H9 (cell line): ENCODE data around the gene IL3RA. TPM values are rescaled to one million over a fixed set of nuclear protein-coding genes. Genes with fewer than 3 reads are reported as not detected.
"Not testable (repeated sequence)": the region's sequence is repeated elsewhere in the genome, so short reads cannot be mapped to it uniquely, and the experiment has no call there.

Experiments used
- DNase-seq: peaks from one replicate; pipeline ENCODE4 v3.0.0-alpha.2; 2017
- H2AFZ ChIP-seq: one replicate; pipeline ENCODE4 v1.6.1; 2013; ENCODE audit warnings: mild to moderate bottlenecking, low read length, control low read depth, moderate library complexity
- H2AK5ac ChIP-seq: 2 replicates; pipeline ENCODE4 v1.6.1; 2013; ENCODE audit warnings: low read length, control low read depth, mixed read lengths; ENCODE audit not compliant: insufficient read length
- H2BK120ac ChIP-seq: one replicate; pipeline ENCODE4 v1.6.1; 2013; ENCODE audit warnings: low read depth, mild to moderate bottlenecking, low read length, control low read depth, inconsistent platforms; ENCODE audit not compliant: poor library complexity, severe bottlenecking
- H2BK12ac ChIP-seq: 2 replicates; pipeline ENCODE4 v1.6.1; 2013; ENCODE audit warnings: low read length, control low read depth, mixed read lengths, low read depth; ENCODE audit not compliant: insufficient read length
- H2BK15ac ChIP-seq: 2 replicates; pipeline ENCODE4 v1.6.1; 2013; ENCODE audit warnings: low read depth, low read length, control low read depth
- H2BK20ac ChIP-seq: one replicate; pipeline ENCODE4 v1.6.1; 2013; ENCODE audit warnings: low read depth, mild to moderate bottlenecking, low read length, control low read depth, inconsistent platforms; ENCODE audit not compliant: poor library complexity, severe bottlenecking
- H2BK5ac ChIP-seq: 2 replicates; pipeline ENCODE4 v1.6.1; 2013; ENCODE audit warnings: low read length, control low read depth, mixed read lengths; ENCODE audit not compliant: insufficient read length
- H3K14ac ChIP-seq: 2 replicates; pipeline ENCODE4 v1.6.1; 2013; ENCODE audit warnings: low read length, control low read depth; ENCODE audit not compliant: insufficient read depth
- H3K18ac ChIP-seq: 2 replicates; pipeline ENCODE4 v1.6.1; 2013; ENCODE audit warnings: low read depth, mild to moderate bottlenecking, mixed read lengths, low read length, control low read depth; ENCODE audit not compliant: insufficient read length
- H3K23ac ChIP-seq: 2 replicates; pipeline ENCODE4 v1.6.1; 2013; ENCODE audit warnings: low read length, control low read depth, mixed read lengths, low read depth; ENCODE audit not compliant: insufficient read length
- H3K23me2 ChIP-seq: 2 replicates; pipeline ENCODE4 v1.6.1; 2013; ENCODE audit warnings: low read depth, mild to moderate bottlenecking, mixed read lengths, low read length, control low read depth; ENCODE audit not compliant: insufficient read length, poor library complexity, severe bottlenecking
- H3K27ac ChIP-seq: 2 replicates; pipeline ENCODE4 v1.5.1; 2013; ENCODE audit warnings: low read length, control low read depth, mixed read lengths, low read depth; ENCODE audit not compliant: insufficient read length
- H3K27me3 ChIP-seq: 2 replicates; pipeline ENCODE4 v1.6.1; 2013; ENCODE audit warnings: low read length, control low read depth, inconsistent platforms; ENCODE audit not compliant: insufficient read depth
- H3K4ac ChIP-seq: 2 replicates; pipeline ENCODE4 v1.6.1; 2013; ENCODE audit warnings: low read depth, mild to moderate bottlenecking, control low read depth, inconsistent platforms, low read length, moderate library complexity
- H3K4me1 ChIP-seq: 2 replicates; pipeline ENCODE4 v1.6.1; 2013; ENCODE audit warnings: low read length, control low read depth, inconsistent platforms; ENCODE audit not compliant: insufficient read depth
- H3K4me2 ChIP-seq: 2 replicates; pipeline ENCODE4 v1.6.1; 2013; ENCODE audit warnings: low read length, control low read depth, mixed read lengths; ENCODE audit not compliant: insufficient read length, insufficient read depth
- H3K56ac ChIP-seq: 2 replicates; pipeline ENCODE4 v1.6.1; 2013; ENCODE audit warnings: low read depth, mild to moderate bottlenecking, mixed read lengths, low read length, control low read depth; ENCODE audit not compliant: insufficient read length
- H3K79me1 ChIP-seq: 2 replicates; pipeline ENCODE4 v1.6.1; 2013; ENCODE audit warnings: low read depth, mild to moderate bottlenecking, moderate library complexity, low read length, control low read depth, inconsistent platforms; ENCODE audit not compliant: insufficient read depth, poor library complexity, severe bottlenecking
- H3K79me2 ChIP-seq: 2 replicates; pipeline ENCODE4 v1.6.1; 2013; ENCODE audit warnings: low read length, control low read depth, inconsistent platforms; ENCODE audit not compliant: insufficient read depth
- H3K9ac ChIP-seq: 2 replicates; pipeline ENCODE4 v1.6.1; 2013; ENCODE audit warnings: low read length, control low read depth, mixed read lengths; ENCODE audit not compliant: insufficient read length; ENCODE audit errors: extremely low read depth
- H3K9me3 ChIP-seq: one replicate; pipeline ENCODE4 v1.6.1; 2013; ENCODE audit warnings: low read depth, low read length, inconsistent platforms; ENCODE audit not compliant: control insufficient read depth
- H3T11ph ChIP-seq: one replicate; pipeline ENCODE4 v1.6.1; 2013; ENCODE audit warnings: mild to moderate bottlenecking, low read length, control low read depth, inconsistent platforms
- H4K20me1 ChIP-seq: one replicate; pipeline ENCODE4 v1.6.1; 2013; ENCODE audit not compliant: control insufficient read depth, insufficient read length, insufficient read depth
- H4K5ac ChIP-seq: 2 replicates; pipeline ENCODE4 v1.6.1; 2013; ENCODE audit warnings: low read depth, mild to moderate bottlenecking, mixed read lengths, low read length, control low read depth; ENCODE audit not compliant: insufficient read length
- H4K8ac ChIP-seq: replicated peaks from 2 replicates; pipeline ENCODE4 v1.6.1; 2013; ENCODE audit warnings: low read length, control low read depth, mixed read lengths, low read depth; ENCODE audit not compliant: insufficient read length
- H4K91ac ChIP-seq: 2 replicates; pipeline ENCODE4 v1.6.1; 2013; ENCODE audit warnings: low read depth, mild to moderate bottlenecking, moderate library complexity, mixed read lengths, low read length, control low read depth; ENCODE audit not compliant: insufficient read length
- H3K27ac Mint-ChIP-seq, 3 experiments: 2 replicates in 2 of 3; 3 replicates in 1 of 3; pipeline ENCODE4 v1.8.0; 2020 to 2021; ENCODE audit warnings: mixed read lengths in 3 of 3, mild to moderate bottlenecking in 1 of 3, moderate library complexity in 1 of 3
- H3K27me3 Mint-ChIP-seq: 2 replicates; pipeline ENCODE4 v1.8.0; 2021; ENCODE audit warnings: low read depth, mild to moderate bottlenecking, moderate library complexity, mixed read lengths
- H3K36me3 Mint-ChIP-seq, 3 experiments: 2 replicates in 2 of 3; 3 replicates in 1 of 3; pipeline ENCODE4 v1.8.0; 2020 to 2021; ENCODE audit warnings: low read depth in 3 of 3, mixed read lengths in 3 of 3; ENCODE audit not compliant: insufficient read depth in 1 of 3
- H3K4me1 Mint-ChIP-seq, 2 experiments: 2 replicates each; pipeline ENCODE4 v1.8.0; 2020; ENCODE audit warnings: mixed read lengths in 2 of 2
- H3K4me3 Mint-ChIP-seq, 2 experiments: 2 replicates in 1 of 2; 3 replicates in 1 of 2; pipeline ENCODE4 v1.8.0; 2020 to 2021; ENCODE audit warnings: mild to moderate bottlenecking in 2 of 2, mixed read lengths in 2 of 2, moderate library complexity in 1 of 2
- H3K9me3 Mint-ChIP-seq, 2 experiments: 2 replicates in 1 of 2; 3 replicates in 1 of 2; pipeline ENCODE4 v1.8.0; 2020; ENCODE audit warnings: mild to moderate bottlenecking in 2 of 2, mixed read lengths in 2 of 2, moderate library complexity in 1 of 2
- WGBS: extraction: QIAGEN DNeasy Blood & Tissue Kit; methylation state at CpG from one replicate; pipeline ENCODE4 v1.1.7; 2013; ENCODE audit warnings: missing lambda C conversion rate, low lambda C conversion rate, mixed read lengths; ENCODE audit not compliant: insufficient read length; ENCODE audit errors: extremely low coverage; 5-methylcytosine and 5-hydroxymethylcytosine counted together
- total RNA-seq: library from RNA; stranded (reverse); gene quantifications from 2 replicates; pipeline ENCODE4 v1.2.1, GENCODE V29; 2021
- TF ChIP-seq, protein P1 (sequence below): fragments of 200-600 bp; sonication (generic); conservative IDR thresholded peaks from 3 replicates; pipeline ENCODE4 v1.8.0; 2021; ENCODE audit warnings: antibody characterized with exemption, mild to moderate bottlenecking

The IL3RA gene
- total RNA-seq, 1 experiment from 2014 or later, result 0.24 TPM

GRCh38 chrX:1295550-1295949 lies 41.0 kb upstream of the IL3RA start:
- peaks cover 18 to 24% (median 22%) of the 10 kb centered on the region in 3 experiments for H3K36me3 Mint-ChIP-seq
- Histone ChIP-seq H3K9me3 (no peaks in the 10 kb centered on the region), H4K91ac (no peak overlapping the region), H3K27me3 (no peaks in the 10 kb centered on the region), H2BK5ac (no peak overlapping the region), H3K56ac (no peak overlapping the region), H3K9ac (no peak overlapping the region), H2BK20ac (no peak overlapping the region), H2AK5ac (no peak overlapping the region), H3K23me2 (no peaks in the 10 kb centered on the region), H3K4me1 (no peaks in the 10 kb centered on the region), H2BK120ac (no peak overlapping the region), H4K5ac (no peak overlapping the region), H3K18ac (no peak overlapping the region), H4K8ac (no peak overlapping the region), H4K20me1 (peaks cover 2% of the 10 kb centered on the region), H3K79me1 (no peaks in the 10 kb centered on the region), H2BK12ac (no peak overlapping the region), H3K4me2 (no peak overlapping the region), H3K27ac (no peak overlapping the region), H3K23ac (no peak overlapping the region), H3K79me2 (no peaks in the 10 kb centered on the region), H3K4ac (no peak overlapping the region), H3K14ac (no peak overlapping the region), H3T11ph (no peak overlapping the region), H2AFZ (no peak overlapping the region), H2BK15ac (no peak overlapping the region)
- TF ChIP-seq, protein P1, sequence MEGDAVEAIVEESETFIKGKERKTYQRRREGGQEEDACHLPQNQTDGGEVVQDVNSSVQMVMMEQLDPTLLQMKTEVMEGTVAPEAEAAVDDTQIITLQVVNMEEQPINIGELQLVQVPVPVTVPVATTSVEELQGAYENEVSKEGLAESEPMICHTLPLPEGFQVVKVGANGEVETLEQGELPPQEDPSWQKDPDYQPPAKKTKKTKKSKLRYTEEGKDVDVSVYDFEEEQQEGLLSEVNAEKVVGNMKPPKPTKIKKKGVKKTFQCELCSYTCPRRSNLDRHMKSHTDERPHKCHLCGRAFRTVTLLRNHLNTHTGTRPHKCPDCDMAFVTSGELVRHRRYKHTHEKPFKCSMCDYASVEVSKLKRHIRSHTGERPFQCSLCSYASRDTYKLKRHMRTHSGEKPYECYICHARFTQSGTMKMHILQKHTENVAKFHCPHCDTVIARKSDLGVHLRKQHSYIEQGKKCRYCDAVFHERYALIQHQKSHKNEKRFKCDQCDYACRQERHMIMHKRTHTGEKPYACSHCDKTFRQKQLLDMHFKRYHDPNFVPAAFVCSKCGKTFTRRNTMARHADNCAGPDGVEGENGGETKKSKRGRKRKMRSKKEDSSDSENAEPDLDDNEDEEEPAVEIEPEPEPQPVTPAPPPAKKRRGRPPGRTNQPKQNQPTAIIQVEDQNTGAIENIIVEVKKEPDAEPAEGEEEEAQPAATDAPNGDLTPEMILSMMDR, result no peak
- peaks cover 14 to 17% of the 10 kb centered on the region in 2 experiments; a peak in 4 of 5 replicates for H3K9me3 Mint-ChIP-seq
- H3K27ac Mint-ChIP-seq, result peak overlapping the region in 1 of 3 experiments; percentile 59; a peak in 2 of 7 replicates
- no peaks in the 10 kb centered on the region; the same call in none of the 2 replicates for H3K27me3 Mint-ChIP-seq
- no CpG with 5 or more reads among the region's 10 CpGs for WGBS
- no peak overlapping the region for H3K4me3 Mint-ChIP-seq
- no peak for DNase-seq
- peaks cover 6 to 8% of the 10 kb centered on the region in 2 experiments for H3K4me1 Mint-ChIP-seq

DNA sequence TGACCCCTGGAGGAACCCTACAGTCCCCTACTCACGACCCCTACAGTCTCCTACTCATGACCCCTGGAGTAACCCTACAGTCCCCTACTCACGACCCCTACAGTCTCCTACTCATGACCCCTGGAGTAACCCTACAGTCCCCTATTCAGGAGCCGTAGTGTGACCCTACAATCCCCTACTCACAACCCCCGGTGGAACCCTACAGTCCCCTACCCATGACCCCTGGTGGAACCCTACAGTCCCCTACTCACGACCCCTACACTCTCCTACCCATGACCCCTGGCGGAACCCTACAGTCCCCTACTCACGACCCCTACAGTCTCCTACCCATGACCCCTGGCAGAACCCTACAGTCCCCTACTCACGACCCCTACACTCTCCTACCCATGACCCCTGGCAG lies 39.0 kb upstream of the IL3RA start:
- H3K27ac ChIP-seq, H2BK5ac ChIP-seq, H3K4me1 Mint-ChIP-seq, H4K8ac ChIP-seq, H2AK5ac ChIP-seq, DNase-seq, H3K14ac ChIP-seq, H3K79me1 ChIP-seq, H3K18ac ChIP-seq, H3K4me1 ChIP-seq, H3K27ac Mint-ChIP-seq, H3K4me3 Mint-ChIP-seq, H3K23ac ChIP-seq, H3K9me3 ChIP-seq, H4K91ac ChIP-seq, H3K4ac ChIP-seq, H3K27me3 ChIP-seq, H3K23me2 ChIP-seq, H2AFZ ChIP-seq, H3K27me3 Mint-ChIP-seq, H4K5ac ChIP-seq, H2BK12ac ChIP-seq, H2BK15ac ChIP-seq, H3K4me2 ChIP-seq, H2BK120ac ChIP-seq, H3K79me2 ChIP-seq, H3K9ac ChIP-seq, H3T11ph ChIP-seq, H4K20me1 ChIP-seq, H2BK20ac ChIP-seq, H3K56ac ChIP-seq: not testable (repeated sequence)
- no CpG with 5 or more reads among the region's 8 CpGs for WGBS
- H3K36me3 Mint-ChIP-seq, result peaks cover 17 to 22% (median 18%) of the 10 kb centered on the region in 3 experiments
- peaks cover 14 to 17% of the 10 kb centered on the region in 2 experiments; a peak in 4 of 5 replicates for H3K9me3 Mint-ChIP-seq
